K562 (cell line): ENCODE results near the gene PHF24. TPM values are rescaled to one million over a fixed set of nuclear protein-coding genes. Genes with fewer than 3 reads are reported as not detected.
A peak's percentile ranks its signal among the peaks of the same experiment; 100 is the strongest.

ENCODE experiments used
- ATAC-seq: fragments of 200-7000 bp; cut with Tn5 transposase; 3 replicates; pipeline ENCODE4 v1.9.1; 2020; ENCODE audit warnings: moderate library complexity
- BruUV-seq: library from RNA; stranded (reverse); fragments of 400-500 nt; replicated peaks from 2 replicates; lab custom pipeline; 2021; lab: Mats Ljungman, UMichigan
- CTCF ChIA-PET: fragments of 300-600 bp; formaldehyde crosslinking; extraction: SDS; loops from one replicate; lab custom pipeline; 2021; ENCODE audit warnings: low intra/inter-chr PET ratio; lab: Yijun Ruan, JAX
- POLR2A ChIA-PET: fragments of 300-600, 350-650 bp; sonication (Branson Sonifier 250); formaldehyde crosslinking; extraction: SDS; loops from one replicate; lab custom pipeline; 2021; ENCODE audit warnings: antibody characterized with exemption, inconsistent platforms; lab: Yijun Ruan, JAX
- DNase-seq, 4 experiments: peaks; one replicate each; pipeline versions ENCODE4 v3.0.0 to v3.0.0-alpha.2; 2011 to 2018; ENCODE audit warnings: low spot score in 3 of 4, mixed read lengths in 3 of 4; ENCODE audit errors: extremely low read depth in 1 of 4
- FAIRE-seq: peaks from 2 replicates; lab custom pipeline; 2011; peaks lifted over from hg19 to GRCh38; lab: Jason Lieb, UNC
- H2AFZ ChIP-seq: 2 replicates; pipeline ENCODE4 v1.6.0; 2011; ENCODE audit warnings: low read depth, low read length, control low read depth, inconsistent platforms
- H3K27ac ChIP-seq: fragments of 200-600 bp; 3 replicates; pipeline ENCODE4 v1.8.0; 2011; ENCODE audit warnings: low read depth, mild to moderate bottlenecking, control low read depth, inconsistent platforms, low read length, moderate library complexity, mixed read lengths; ENCODE audit errors: extremely low read depth
- H3K27me3 ChIP-seq, 2 experiments: fragments of 300-600 bp in 1 of 2; 2 replicates in 1 of 2; 3 replicates in 1 of 2; pipeline versions ENCODE4 v1.6.0 to v1.8.0; 2011; ENCODE audit warnings: inconsistent platforms in 2 of 2, low read length in 2 of 2, mild to moderate bottlenecking in 1 of 2, mixed read lengths in 1 of 2, moderate library complexity in 1 of 2; ENCODE audit not compliant: control insufficient read depth in 2 of 2, insufficient read depth in 2 of 2
- H3K36me3 ChIP-seq: fragments of 300-600 bp; 3 replicates; pipeline ENCODE4 v1.8.0; 2011; ENCODE audit warnings: mild to moderate bottlenecking, low read length, inconsistent platforms; ENCODE audit not compliant: control insufficient read depth, insufficient read depth
- H3K4me1 ChIP-seq, 2 experiments: fragments of 200-600 bp in 1 of 2; replicated peaks in 1 of 2; 2 replicates in 1 of 2; 3 replicates in 1 of 2; pipeline versions ENCODE4 v1.5.1 to v1.8.0; 2011; ENCODE audit warnings: inconsistent platforms in 2 of 2, low read length in 2 of 2, mild to moderate bottlenecking in 1 of 2, mixed read lengths in 1 of 2, moderate library complexity in 1 of 2; ENCODE audit not compliant: control insufficient read depth in 2 of 2, insufficient read depth in 2 of 2
- H3K4me2 ChIP-seq: 2 replicates; pipeline ENCODE4 v1.6.1; 2011; ENCODE audit warnings: low read length, control low read depth, inconsistent platforms, mixed read lengths; ENCODE audit not compliant: insufficient read depth
- H3K4me3 ChIP-seq: fragments of 200-600 bp; sonication (generic), shearing (Covaris generic); 2 replicates; pipeline ENCODE4 v1.5.1; 2016; ENCODE audit warnings: control low read depth, inconsistent platforms
- H3K79me2 ChIP-seq: fragments of 200-600 bp; 3 replicates; pipeline ENCODE4 v1.8.0; 2011; ENCODE audit warnings: low read length, inconsistent platforms; ENCODE audit not compliant: control insufficient read depth, insufficient read depth
- H3K9ac ChIP-seq, 2 experiments: 2 replicates each; pipeline versions ENCODE4 v1.6.0 to v1.6.1; 2011; ENCODE audit warnings: low read depth in 2 of 2, low read length in 2 of 2, control low read depth in 1 of 2, inconsistent platforms in 1 of 2, mild to moderate bottlenecking in 1 of 2, mixed read lengths in 1 of 2; ENCODE audit not compliant: insufficient read depth in 1 of 2
- H3K9me1 ChIP-seq: one replicate; pipeline ENCODE4 v1.6.0; 2011; ENCODE audit warnings: inconsistent platforms, mild to moderate bottlenecking, low read length, moderate library complexity; ENCODE audit not compliant: control insufficient read depth, insufficient read depth
- H3K9me3 ChIP-seq: replicated peaks from 2 replicates; pipeline ENCODE4 v1.5.1; 2011; ENCODE audit warnings: low read depth, low read length, inconsistent platforms; ENCODE audit not compliant: control insufficient read depth, insufficient read depth
- H4K20me1 ChIP-seq: replicated peaks from 2 replicates; pipeline ENCODE4 v1.6.1; 2011; ENCODE audit warnings: low read length, inconsistent platforms, mixed read lengths; ENCODE audit not compliant: control insufficient read depth, insufficient read depth
- EHMT2 ChIP-seq: fragments of 450-650 bp; IDR thresholded peaks from 2 replicates; pipeline ENCODE4 v1.6.1; 2018; ENCODE audit warnings: antibody characterized with exemption
- RAD21 ChIP-seq, 2 experiments: fragments of 250-450 bp in 1 of 2; fragments of 450-650 bp in 1 of 2; sonication (Bioruptor Pico) in 1 of 2; formaldehyde crosslinking in 1 of 2; IDR thresholded peaks in 1 of 2; conservative IDR thresholded peaks in 1 of 2; 2 replicates each; pipeline versions ENCODE4 v1.4.0 to v1.8.0; 2020 to 2022; ENCODE audit warnings: mild to moderate bottlenecking in 2 of 2, moderate library complexity in 1 of 2
- SMC3 ChIP-seq: conservative IDR thresholded peaks from 2 replicates; pipeline ENCODE4 v1.6.1; 2011; ENCODE audit warnings: low read depth, low read length, improper control_type of control experiment; ENCODE audit not compliant: insufficient read depth
- TCF7 ChIP-seq: sonication (generic); IDR thresholded peaks from 2 replicates; pipeline ENCODE4 v1.6.1; 2016; ENCODE audit warnings: antibody characterized with exemption, borderline replicate concordance
- WGBS: fragments of 100-300 bp; shearing (Covaris generic); methylation state at CpG from one replicate; pipeline ENCODE4 v1.1.6; 2016; ENCODE audit warnings: low coverage, mixed read lengths; ENCODE audit not compliant: insufficient coverage; ENCODE audit errors: missing lambda C conversion rate; 5-methylcytosine and 5-hydroxymethylcytosine counted together
- in situ Hi-C: fragments of 300-500 bp; cut with MboI; formaldehyde crosslinking; loops from 4 replicates; pipeline ENCODE4 v1.15.0; 2018; ENCODE audit warnings: inconsistent platforms, mixed read lengths
- intact Hi-C: fragments of 100-400 bp; cut with micrococcal nuclease; formaldehyde crosslinking; loops from 2 replicates; pipeline ENCODE4 v1.14.2; 2022
- polyA plus RNA-seq, 8 experiments: library from polyadenylated mRNA; depleted of rRNA in 4 of 8; stranded (reverse) in 5 of 8; unstranded in 3 of 8; fragments of >200 nt; fragmentation: Nextera tagmentation in 2 of 8; fragmentation: Illumina TruSeq in 1 of 8; extraction: Ambion mirVana in 2 of 8; extraction: Trizol in 1 of 8; gene quantifications; 2 replicates each; pipeline versions ENCODE4 v1.2.1 to v1.2.3, GENCODE V29; 2011 to 2014; ENCODE audit warnings: inconsistent platforms in 1 of 8, missing spikeins in 1 of 8
- total RNA-seq, 7 experiments: library from RNA; depleted of rRNA in 6 of 7; stranded (reverse); fragments of >200 nt in 6 of 7; fragmentation: Illumina TruSeq in 2 of 7; extraction: Trizol in 2 of 7; gene quantifications; 2 replicates each; pipeline versions ENCODE4 v1.2.1 to v1.2.3, GENCODE V29; 2011 to 2021; ENCODE audit warnings: low replicate concordance in 1 of 7
- TF ChIP-seq, protein P1 (sequence below), 3 experiments: IDR thresholded peaks in 2 of 3; conservative IDR thresholded peaks in 1 of 3; 2 replicates each; pipeline ENCODE4 v1.5.1; 2011 to 2012; ENCODE audit warnings: low read length in 3 of 3, mild to moderate bottlenecking in 3 of 3, control low read depth in 2 of 3, improper control_type of control experiment in 1 of 3, inconsistent platforms in 1 of 3, low read depth in 1 of 3, mixed read lengths in 1 of 3, moderate library complexity in 1 of 3; ENCODE audit not compliant: insufficient read depth in 2 of 3
- TF ChIP-seq, protein P2 (sequence below), 2 experiments: fragments of 450-650 bp; formaldehyde crosslinking in 1 of 2; IDR thresholded peaks; 2 replicates each; pipeline versions ENCODE4 v1.4.0 to v1.6.1; 2014 to 2020; ENCODE audit warnings: mild to moderate bottlenecking in 2 of 2, borderline replicate concordance in 1 of 2, low read depth in 1 of 2
- TF ChIP-seq, protein P3 (sequence below): conservative IDR thresholded peaks from 2 replicates; pipeline ENCODE4 v1.6.1; 2011; ENCODE audit warnings: low read depth, mild to moderate bottlenecking, low read length; ENCODE audit not compliant: control insufficient read depth

PHF24 gene
- total and polyA plus RNA-seq, 9 of the 15 experiments (the other 6 are each of a cell fraction or from before 2014, with no cell fraction given), result 0.01 TPM; not detected in 7

DNA sequence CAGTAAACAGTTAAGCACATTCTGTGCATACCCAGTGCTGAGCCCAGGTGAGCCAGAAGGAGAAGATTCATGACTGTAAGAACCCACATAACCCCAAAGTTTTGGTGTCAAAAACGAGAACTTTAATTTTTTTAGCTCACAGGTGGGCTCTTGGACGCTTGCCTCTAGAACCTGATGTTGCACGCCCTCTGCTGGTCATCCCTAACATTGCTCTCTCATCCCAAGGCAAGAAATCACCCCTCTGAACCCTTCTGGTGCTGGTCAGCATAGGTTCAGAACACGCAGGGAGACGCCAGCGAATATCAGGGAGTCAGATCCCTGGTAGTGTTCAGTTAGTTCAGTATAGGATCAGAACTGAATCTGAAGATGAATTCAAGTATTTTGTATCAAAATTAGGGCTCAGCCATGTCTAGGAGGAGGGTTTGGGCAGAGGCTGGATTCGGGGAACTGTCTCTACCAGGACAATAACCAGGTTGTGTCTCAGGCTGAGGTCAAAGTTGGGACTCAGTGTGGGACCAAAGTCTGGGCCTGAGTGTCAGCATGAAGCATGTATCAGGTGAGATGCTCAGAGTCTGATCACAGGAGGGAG lies 27.3 kb downstream of the PHF24 start:
- in situ Hi-C loops, result no loop called here
- H3K9me1 ChIP-seq, result no peaks in the 10 kb centered on the region
- FAIRE-seq (peak; percentile 89), DNase-seq (peak; percentile 34 to 74 (median 38))
- no peak overlapping the region for H2AFZ ChIP-seq
- no peak overlapping the region for H3K27ac ChIP-seq
- H3K36me3 ChIP-seq, result no peaks in the 10 kb centered on the region
- no peaks in the 10 kb centered on the region for H4K20me1 ChIP-seq
- no TSS peak for BruUV-seq
- CTCF ChIA-PET, result interaction anchor here (0.9 kb wide), 2 partner anchors 67 to 86 kb away, joined by 5 to 6 read pairs; no protein-coding TSS in a partner anchor
- intact Hi-C loops, result loop anchor here (1.0 kb wide), 1 partner anchor 86 kb away; no protein-coding TSS in a partner anchor
- no peak overlapping the region for H3K9ac ChIP-seq
- H3K4me3 ChIP-seq, result no peak overlapping the region
- peaks cover 6 to 17% of the 10 kb centered on the region in 2 experiments; a peak in 3 of 5 replicates for H3K4me1 ChIP-seq
- 9% methylated on average over 7 of the region's 7 CpGs for WGBS
- TF ChIP-seq TCF7 (no peak), RAD21 (CRISPR knock-in tag; conservative IDR thresholded peaks at IDR 0.05 in 1 of 2, IDR thresholded peaks at IDR 0.05 in 1 of 2) (peak in 1 of 2 experiments; percentile 52; a peak in 3 of 4 replicates), EHMT2 (peak; percentile 39; the same call in 1 of the 2 replicates), SMC3 (0 out of 2 replicates have a peak, but pooled peaks have one; percentile 31)
- TF ChIP-seq, protein P1, sequence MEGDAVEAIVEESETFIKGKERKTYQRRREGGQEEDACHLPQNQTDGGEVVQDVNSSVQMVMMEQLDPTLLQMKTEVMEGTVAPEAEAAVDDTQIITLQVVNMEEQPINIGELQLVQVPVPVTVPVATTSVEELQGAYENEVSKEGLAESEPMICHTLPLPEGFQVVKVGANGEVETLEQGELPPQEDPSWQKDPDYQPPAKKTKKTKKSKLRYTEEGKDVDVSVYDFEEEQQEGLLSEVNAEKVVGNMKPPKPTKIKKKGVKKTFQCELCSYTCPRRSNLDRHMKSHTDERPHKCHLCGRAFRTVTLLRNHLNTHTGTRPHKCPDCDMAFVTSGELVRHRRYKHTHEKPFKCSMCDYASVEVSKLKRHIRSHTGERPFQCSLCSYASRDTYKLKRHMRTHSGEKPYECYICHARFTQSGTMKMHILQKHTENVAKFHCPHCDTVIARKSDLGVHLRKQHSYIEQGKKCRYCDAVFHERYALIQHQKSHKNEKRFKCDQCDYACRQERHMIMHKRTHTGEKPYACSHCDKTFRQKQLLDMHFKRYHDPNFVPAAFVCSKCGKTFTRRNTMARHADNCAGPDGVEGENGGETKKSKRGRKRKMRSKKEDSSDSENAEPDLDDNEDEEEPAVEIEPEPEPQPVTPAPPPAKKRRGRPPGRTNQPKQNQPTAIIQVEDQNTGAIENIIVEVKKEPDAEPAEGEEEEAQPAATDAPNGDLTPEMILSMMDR (IDR thresholded peaks at IDR 0.05 in 2 of 3, conservative IDR thresholded peaks at IDR 0.05 in 1 of 3; ENCODE audit: insufficient read depth in 2 of 3, low read depth in 1 of 3, low read length in 3 of 3), result peak; percentile 71 to 84 (median 75)
- TF ChIP-seq, protein P2, sequence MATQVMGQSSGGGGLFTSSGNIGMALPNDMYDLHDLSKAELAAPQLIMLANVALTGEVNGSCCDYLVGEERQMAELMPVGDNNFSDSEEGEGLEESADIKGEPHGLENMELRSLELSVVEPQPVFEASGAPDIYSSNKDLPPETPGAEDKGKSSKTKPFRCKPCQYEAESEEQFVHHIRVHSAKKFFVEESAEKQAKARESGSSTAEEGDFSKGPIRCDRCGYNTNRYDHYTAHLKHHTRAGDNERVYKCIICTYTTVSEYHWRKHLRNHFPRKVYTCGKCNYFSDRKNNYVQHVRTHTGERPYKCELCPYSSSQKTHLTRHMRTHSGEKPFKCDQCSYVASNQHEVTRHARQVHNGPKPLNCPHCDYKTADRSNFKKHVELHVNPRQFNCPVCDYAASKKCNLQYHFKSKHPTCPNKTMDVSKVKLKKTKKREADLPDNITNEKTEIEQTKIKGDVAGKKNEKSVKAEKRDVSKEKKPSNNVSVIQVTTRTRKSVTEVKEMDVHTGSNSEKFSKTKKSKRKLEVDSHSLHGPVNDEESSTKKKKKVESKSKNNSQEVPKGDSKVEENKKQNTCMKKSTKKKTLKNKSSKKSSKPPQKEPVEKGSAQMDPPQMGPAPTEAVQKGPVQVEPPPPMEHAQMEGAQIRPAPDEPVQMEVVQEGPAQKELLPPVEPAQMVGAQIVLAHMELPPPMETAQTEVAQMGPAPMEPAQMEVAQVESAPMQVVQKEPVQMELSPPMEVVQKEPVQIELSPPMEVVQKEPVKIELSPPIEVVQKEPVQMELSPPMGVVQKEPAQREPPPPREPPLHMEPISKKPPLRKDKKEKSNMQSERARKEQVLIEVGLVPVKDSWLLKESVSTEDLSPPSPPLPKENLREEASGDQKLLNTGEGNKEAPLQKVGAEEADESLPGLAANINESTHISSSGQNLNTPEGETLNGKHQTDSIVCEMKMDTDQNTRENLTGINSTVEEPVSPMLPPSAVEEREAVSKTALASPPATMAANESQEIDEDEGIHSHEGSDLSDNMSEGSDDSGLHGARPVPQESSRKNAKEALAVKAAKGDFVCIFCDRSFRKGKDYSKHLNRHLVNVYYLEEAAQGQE (IDR thresholded peaks at IDR 0.05; ENCODE audit: borderline replicate concordance), result peak; percentile 73
- TF ChIP-seq, protein P2 (CRISPR knock-in tag; IDR thresholded peaks at IDR 0.05; ENCODE audit: low read depth), result no peak
- TF ChIP-seq, protein P3, sequence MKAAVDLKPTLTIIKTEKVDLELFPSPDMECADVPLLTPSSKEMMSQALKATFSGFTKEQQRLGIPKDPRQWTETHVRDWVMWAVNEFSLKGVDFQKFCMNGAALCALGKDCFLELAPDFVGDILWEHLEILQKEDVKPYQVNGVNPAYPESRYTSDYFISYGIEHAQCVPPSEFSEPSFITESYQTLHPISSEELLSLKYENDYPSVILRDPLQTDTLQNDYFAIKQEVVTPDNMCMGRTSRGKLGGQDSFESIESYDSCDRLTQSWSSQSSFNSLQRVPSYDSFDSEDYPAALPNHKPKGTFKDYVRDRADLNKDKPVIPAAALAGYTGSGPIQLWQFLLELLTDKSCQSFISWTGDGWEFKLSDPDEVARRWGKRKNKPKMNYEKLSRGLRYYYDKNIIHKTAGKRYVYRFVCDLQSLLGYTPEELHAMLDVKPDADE, result no peak
- TF ChIP-seq, all 486 proteins: peak for 5
- no peaks in the 10 kb centered on the region for H3K79me2 ChIP-seq
- POLR2A ChIA-PET, result interaction anchor here (0.6 to 0.9 kb wide), 3 partner anchors 9 to 299 kb away, joined by 3 read pairs; no protein-coding TSS in a partner anchor
- H3K4me2 ChIP-seq, result no peak overlapping the region
- ATAC-seq, result no peak
- no peaks in the 10 kb centered on the region for H3K9me3 ChIP-seq
- peaks cover 0 to 15% of the 10 kb centered on the region in 2 experiments; a peak in 1 of 5 replicates for H3K27me3 ChIP-seq
